Measurements from ENCODE around the gene TM2D3.

DNA sequence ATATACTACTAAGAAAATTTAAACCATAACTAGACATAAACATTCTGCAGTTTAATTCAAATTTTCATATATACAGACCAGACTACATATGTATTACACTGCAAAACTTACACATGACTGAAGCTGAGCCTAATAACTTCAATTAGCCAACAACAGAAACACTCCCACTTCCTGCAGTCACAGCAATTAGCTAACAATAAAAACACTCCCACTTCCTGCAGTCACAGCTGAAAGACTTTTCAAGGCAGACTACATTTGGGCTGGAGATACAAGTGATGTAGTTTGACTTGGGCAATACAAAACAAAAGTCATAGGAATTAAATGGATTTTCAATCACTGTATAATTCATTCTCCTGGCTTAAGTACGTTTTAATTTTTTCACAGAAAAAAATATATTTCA, 10.3 kb downstream of the TM2D3 start:
- TF ChIP-seq, protein P1, sequence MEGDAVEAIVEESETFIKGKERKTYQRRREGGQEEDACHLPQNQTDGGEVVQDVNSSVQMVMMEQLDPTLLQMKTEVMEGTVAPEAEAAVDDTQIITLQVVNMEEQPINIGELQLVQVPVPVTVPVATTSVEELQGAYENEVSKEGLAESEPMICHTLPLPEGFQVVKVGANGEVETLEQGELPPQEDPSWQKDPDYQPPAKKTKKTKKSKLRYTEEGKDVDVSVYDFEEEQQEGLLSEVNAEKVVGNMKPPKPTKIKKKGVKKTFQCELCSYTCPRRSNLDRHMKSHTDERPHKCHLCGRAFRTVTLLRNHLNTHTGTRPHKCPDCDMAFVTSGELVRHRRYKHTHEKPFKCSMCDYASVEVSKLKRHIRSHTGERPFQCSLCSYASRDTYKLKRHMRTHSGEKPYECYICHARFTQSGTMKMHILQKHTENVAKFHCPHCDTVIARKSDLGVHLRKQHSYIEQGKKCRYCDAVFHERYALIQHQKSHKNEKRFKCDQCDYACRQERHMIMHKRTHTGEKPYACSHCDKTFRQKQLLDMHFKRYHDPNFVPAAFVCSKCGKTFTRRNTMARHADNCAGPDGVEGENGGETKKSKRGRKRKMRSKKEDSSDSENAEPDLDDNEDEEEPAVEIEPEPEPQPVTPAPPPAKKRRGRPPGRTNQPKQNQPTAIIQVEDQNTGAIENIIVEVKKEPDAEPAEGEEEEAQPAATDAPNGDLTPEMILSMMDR (IDR thresholded peaks at IDR 0.05; ENCODE audit: extremely low read depth in 1 of 2, insufficient read depth in 1 of 2, low read depth in 1 of 2, low read length in 2 of 2), result no peak
- no peak for TF ChIP-seq POLR2A (IDR thresholded peaks at IDR 0.05; ENCODE audit: low read depth, low read length)
- TF ChIP-seq FOS (IDR thresholded peaks at IDR 0.05; ENCODE audit: borderline replicate concordance, insufficient read depth, low read length), result no peak
- TF ChIP-seq EZH2 (IDR thresholded peaks at IDR 0.05; ENCODE audit: borderline replicate concordance, low read depth, low read length, severe bottlenecking), result no peak
- TF ChIP-seq, protein P2, sequence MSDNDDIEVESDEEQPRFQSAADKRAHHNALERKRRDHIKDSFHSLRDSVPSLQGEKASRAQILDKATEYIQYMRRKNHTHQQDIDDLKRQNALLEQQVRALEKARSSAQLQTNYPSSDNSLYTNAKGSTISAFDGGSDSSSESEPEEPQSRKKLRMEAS (IDR thresholded peaks at IDR 0.05; ENCODE audit: insufficient read depth, insufficient read length), result no peak
- TF ChIP-seq POLR2AphosphoS5 (IDR thresholded peaks at IDR 0.05; ENCODE audit: insufficient read depth, low read depth, low read length), result no peak
